ENCODE measurements around the gene NCOR2.
A peak's percentile ranks its signal among the peaks of the same experiment; 100 is the strongest.

Gene NCOR2

GRCh38 chr12:124557518-124558223, 9.7 kb downstream of the NCOR2 start:
- DNase-seq: peak; percentile 25

GRCh38 chr12:124556896-124557501, 10.4 kb downstream of the NCOR2 start:
- no peak for DNase-seq

GRCh38 chr12:124556074-124556466, 11.3 kb downstream of the NCOR2 start:
- no peak for DNase-seq

- DNase-seq: no peak
Observed at GRCh38 chr12:124555168-124556073, 12.0 kb downstream of the NCOR2 start.

GRCh38 chr12:124554429-124555029, 12.9 kb downstream of the NCOR2 start:
- DNase-seq: no peak

GRCh38 chr12:124553862-124554428, 13.5 kb downstream of the NCOR2 start:
- no peak for DNase-seq

GRCh38 chr12:124551268-124552144, 15.9 kb downstream of the NCOR2 start:
- no peak for DNase-seq

GRCh38 chr12:124550123-124551089, 17.0 kb downstream of the NCOR2 start:
- DNase-seq: peak; percentile 40

GRCh38 chr12:124549629-124550028, 17.8 kb downstream of the NCOR2 start:
- DNase-seq: no peak

- DNase-seq: no peak
Observed at GRCh38 chr12:124548854-124549378, 18.5 kb downstream of the NCOR2 start.

GRCh38 chr12:124547626-124548025, 19.8 kb downstream of the NCOR2 start:
- no peak for DNase-seq

GRCh38 chr12:124545508-124546418, 21.6 kb downstream of the NCOR2 start:
- no peak for DNase-seq

- DNase-seq: no peak
Observed at GRCh38 chr12:124544983-124545382, 22.4 kb downstream of the NCOR2 start.

GRCh38 chr12:124544311-124544970, 23.0 kb downstream of the NCOR2 start:
- DNase-seq: no peak

- DNase-seq: no peak
Observed at GRCh38 chr12:124543590-124544310, 23.7 kb downstream of the NCOR2 start.

- DNase-seq: no peak
Observed at GRCh38 chr12:124543052-124543589, 24.3 kb downstream of the NCOR2 start.
